HEK293T (cell line): Measurements from ENCODE around the gene HEPN1.

Experiments
- BHLHE40 ChIP-seq: fragments of 450-650 bp; IDR thresholded peaks from 2 replicates; pipeline ENCODE4 v1.6.1; 2016; ENCODE audit warnings: mild to moderate bottlenecking, moderate library complexity, borderline replicate concordance
- CTBP1 ChIP-seq: fragments of 450-650 bp; IDR thresholded peaks from 2 replicates; pipeline ENCODE4 v1.6.1; 2016; ENCODE audit warnings: borderline replicate concordance
- FOXK2 ChIP-seq: fragments of 450-650 bp; IDR thresholded peaks from 2 replicates; pipeline ENCODE4 v1.6.1; 2016; ENCODE audit warnings: mild to moderate bottlenecking
- NFRKB ChIP-seq: fragments of 450-650 bp; IDR thresholded peaks from 2 replicates; pipeline ENCODE4 v1.6.1; 2016; ENCODE audit warnings: mild to moderate bottlenecking, moderate library complexity
- PKNOX1 ChIP-seq: fragments of 450-650 bp; IDR thresholded peaks from 2 replicates; pipeline ENCODE4 v1.6.1; 2016
- SP1 ChIP-seq: fragments of 450-650 bp; IDR thresholded peaks from 2 replicates; pipeline ENCODE4 v1.6.1; 2017
- TARDBP ChIP-seq: fragments of 450-650 bp; IDR thresholded peaks from 2 replicates; pipeline ENCODE4 v1.6.1; 2016

- TF ChIP-seq PKNOX1 (no peak), NFRKB (no peak), FOXK2 (no peak), CTBP1 (no peak), SP1 (no peak), TARDBP (no peak), BHLHE40 (no peak)
These were observed 29.6 kb upstream of the HEPN1 start for GRCh38 chr11:124889191-124890091.
